T47D (cell line): ENCODE results near the gene LCLAT1.

Source experiments
- DNase-seq, 2 experiments: peaks; one replicate each; pipeline versions ENCODE4 v3.0.0 to v3.0.0-alpha.2; 2011 to 2012; ENCODE audit warnings: low read depth in 1 of 2, low spot score in 1 of 2
- JUND ChIP-seq: IDR thresholded peaks from 2 replicates; pipeline ENCODE4 v1.6.1; 2012; ENCODE audit warnings: low read depth
- in situ Hi-C: cut with HindIII; loops from 2 replicates; pipeline ENCODE4 v1.10.0; 2016; ENCODE audit warnings: low sequenced_read_pairs, low pct_unique_long_range_greater_than_20kb

The LCLAT1 gene

GRCh38 chr2:30448308-30448707, 1.3 kb downstream of the LCLAT1 start:
- TF ChIP-seq JUND = no peak
- DNase-seq = no peak
- in situ Hi-C loops = no loop called here

DNA sequence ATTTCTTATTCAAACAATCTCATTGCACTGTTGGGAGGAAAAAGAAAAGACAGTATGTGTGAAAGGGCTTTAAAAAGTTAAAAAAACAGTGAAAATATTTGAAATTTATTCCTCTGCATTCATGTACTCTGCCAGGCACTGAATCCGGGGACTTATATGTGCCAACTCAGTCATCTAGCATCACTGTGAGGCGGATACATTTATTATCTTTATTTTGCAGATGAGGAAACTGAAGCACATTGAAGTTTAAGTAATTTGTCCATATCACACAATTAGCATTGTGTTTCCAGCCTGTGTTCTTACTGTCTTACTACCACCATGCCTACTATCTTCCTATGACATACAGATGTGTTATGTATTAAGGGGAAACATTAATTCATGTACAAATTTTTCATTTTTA, 1.8 kb downstream of the LCLAT1 start:
- no peak for DNase-seq
- in situ Hi-C loops = no loop called here
- TF ChIP-seq JUND = no peak

DNA sequence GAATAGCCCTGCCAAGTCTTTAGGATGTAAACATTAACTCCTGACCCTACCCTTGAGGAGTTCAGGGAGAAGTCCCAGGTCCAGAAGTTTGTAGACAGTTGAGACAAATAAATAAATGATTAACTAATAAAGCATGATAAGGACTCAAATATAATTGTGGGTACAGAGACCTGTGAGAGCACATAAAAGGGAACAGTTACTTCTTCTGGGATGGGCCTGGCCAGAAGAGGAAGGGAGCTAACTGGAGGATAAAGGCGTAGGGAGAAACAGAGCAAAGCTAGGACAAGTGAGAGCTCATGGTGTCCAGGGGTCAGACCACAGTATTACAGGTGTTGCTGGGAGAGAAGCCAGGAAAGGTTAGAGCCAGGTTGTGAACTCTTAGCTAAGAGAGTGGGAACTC, 3.0 kb downstream of the LCLAT1 start:
- in situ Hi-C loops = no loop called here
- TF ChIP-seq JUND = no peak
- no peak for DNase-seq

- in situ Hi-C loops = no loop called here
- no peak for DNase-seq
- TF ChIP-seq JUND = no peak
Observed at GRCh38 chr2:30453498-30453897, 6.5 kb downstream of the LCLAT1 start.

DNA sequence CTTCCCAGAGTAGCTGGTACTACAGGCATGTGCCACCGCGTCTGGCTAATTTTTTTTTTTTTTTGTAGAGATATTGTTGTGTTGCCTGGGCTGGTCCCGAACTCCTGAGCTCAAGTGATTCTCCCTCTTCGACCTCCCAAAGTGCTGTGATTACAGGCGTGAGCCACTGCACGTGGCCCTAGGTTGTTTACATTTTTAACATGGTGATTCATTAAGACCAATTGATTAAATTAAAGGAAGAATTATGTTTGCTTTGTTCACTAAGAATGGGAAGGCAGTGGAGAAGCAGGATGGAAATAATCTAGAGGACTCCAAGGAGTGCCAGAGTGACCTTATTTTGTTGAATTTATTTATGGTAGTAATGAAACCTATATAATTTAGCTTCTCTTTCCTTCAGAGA, 7.5 kb downstream of the LCLAT1 start:
- no peak for DNase-seq
- TF ChIP-seq JUND = no peak
- in situ Hi-C loops = no loop called here

DNA sequence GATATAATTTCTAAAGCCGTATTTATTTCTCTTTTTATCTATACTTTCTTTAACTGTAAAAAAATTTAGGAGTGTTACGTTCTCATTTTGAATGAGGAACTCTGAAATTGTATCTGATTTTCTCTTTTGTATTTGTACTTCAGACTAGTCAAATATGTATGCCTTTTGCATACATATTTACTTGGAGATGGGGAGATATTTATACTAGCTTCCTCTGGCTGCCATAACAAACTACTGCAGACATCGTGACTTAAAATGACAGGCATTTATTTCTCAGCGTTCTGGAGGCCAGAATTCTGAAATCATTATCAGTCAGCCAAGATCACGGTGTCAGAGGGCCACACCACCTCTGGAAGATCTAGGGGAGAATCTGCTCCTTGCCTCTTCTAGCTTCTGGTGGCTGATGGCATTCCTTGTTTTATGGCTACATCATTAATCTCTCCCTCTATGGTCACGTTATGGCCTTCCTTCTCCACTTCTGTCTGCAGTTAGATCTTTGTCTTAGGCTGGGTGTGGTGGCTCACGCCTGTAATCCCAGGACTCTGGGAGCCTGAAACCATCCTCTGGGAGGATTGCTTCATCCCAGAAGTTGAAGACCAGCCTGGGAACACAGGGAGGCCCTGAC, 8.2 kb downstream of the LCLAT1 start:
- in situ Hi-C loops = no loop called here
- peak in 1 of 2 experiments; percentile 27 for DNase-seq
- no peak for TF ChIP-seq JUND

- in situ Hi-C loops = no loop called here
- TF ChIP-seq JUND = no peak
- no peak for DNase-seq
Observed at GRCh38 chr2:30456106-30456505, 9.1 kb downstream of the LCLAT1 start.

- DNase-seq = no peak
- in situ Hi-C loops = no loop called here
- no peak for TF ChIP-seq JUND
Observed at GRCh38 chr2:30456579-30456978, 9.5 kb downstream of the LCLAT1 start.

GRCh38 chr2:30457296-30457695, 10.2 kb downstream of the LCLAT1 start:
- TF ChIP-seq JUND = no peak
- in situ Hi-C loops = no loop called here

GRCh38 chr2:30459140-30459539, 12.1 kb downstream of the LCLAT1 start:
- in situ Hi-C loops = no loop called here
- no peak for DNase-seq
- no peak for TF ChIP-seq JUND

More at GRCh38 chr2:30457296-30457695, 10.2 kb downstream of the LCLAT1 start:
- no peak for DNase-seq

- in situ Hi-C loops = no loop called here
- no peak for DNase-seq
- no peak for TF ChIP-seq JUND
Observed at GRCh38 chr2:30462131-30462857, 15.2 kb downstream of the LCLAT1 start.

GRCh38 chr2:30463535-30463934, 16.5 kb downstream of the LCLAT1 start:
- DNase-seq = no peak
- in situ Hi-C loops = no loop called here
- TF ChIP-seq JUND = no peak

DNA sequence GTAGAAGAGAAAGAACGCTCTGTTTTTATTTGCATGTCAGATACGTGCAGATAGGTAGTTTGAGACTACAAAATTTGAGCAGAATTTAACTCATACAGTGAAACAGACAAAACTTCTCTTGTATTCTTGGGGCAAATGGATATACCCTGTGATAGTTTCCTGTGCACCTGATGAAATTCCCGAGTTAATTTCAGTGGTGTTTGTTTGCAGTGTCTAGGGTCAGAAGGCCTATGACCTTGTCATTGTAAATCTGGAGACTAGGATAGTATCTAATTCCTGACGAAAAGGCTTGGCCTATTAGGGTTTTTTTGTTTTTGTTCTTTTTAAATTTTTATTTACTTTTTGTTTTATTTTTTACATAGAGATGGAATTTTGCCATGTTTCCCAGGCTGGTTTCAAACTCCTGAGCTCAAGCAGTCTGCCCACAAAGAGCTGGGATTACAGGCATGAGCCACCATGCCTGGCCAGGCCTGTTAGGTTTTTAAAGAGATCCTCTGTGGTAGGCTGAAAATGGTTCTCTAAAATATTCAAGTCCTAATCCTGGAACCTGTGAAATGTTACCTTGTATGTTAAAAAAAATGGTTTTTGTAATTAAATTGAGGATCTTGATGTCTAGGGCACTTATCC, 17.6 kb downstream of the LCLAT1 start:
- DNase-seq = no peak
- no peak for TF ChIP-seq JUND
- in situ Hi-C loops = no loop called here
